Stimulated activated CD4-positive, alpha-beta T cell treated with anti-CD3 and anti-CD28 coated beads, Interleukin-2, amount 100 ng/mL, for 24 hours (primary cell): Measurements from ENCODE around the gene FCRL1.

Experiments
- DNase-seq, 2 donors: peaks; one replicate each; pipeline ENCODE4 v3.0.0-alpha.2; 2020

FCRL1 gene, protein sequence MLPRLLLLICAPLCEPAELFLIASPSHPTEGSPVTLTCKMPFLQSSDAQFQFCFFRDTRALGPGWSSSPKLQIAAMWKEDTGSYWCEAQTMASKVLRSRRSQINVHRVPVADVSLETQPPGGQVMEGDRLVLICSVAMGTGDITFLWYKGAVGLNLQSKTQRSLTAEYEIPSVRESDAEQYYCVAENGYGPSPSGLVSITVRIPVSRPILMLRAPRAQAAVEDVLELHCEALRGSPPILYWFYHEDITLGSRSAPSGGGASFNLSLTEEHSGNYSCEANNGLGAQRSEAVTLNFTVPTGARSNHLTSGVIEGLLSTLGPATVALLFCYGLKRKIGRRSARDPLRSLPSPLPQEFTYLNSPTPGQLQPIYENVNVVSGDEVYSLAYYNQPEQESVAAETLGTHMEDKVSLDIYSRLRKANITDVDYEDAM

DNA sequence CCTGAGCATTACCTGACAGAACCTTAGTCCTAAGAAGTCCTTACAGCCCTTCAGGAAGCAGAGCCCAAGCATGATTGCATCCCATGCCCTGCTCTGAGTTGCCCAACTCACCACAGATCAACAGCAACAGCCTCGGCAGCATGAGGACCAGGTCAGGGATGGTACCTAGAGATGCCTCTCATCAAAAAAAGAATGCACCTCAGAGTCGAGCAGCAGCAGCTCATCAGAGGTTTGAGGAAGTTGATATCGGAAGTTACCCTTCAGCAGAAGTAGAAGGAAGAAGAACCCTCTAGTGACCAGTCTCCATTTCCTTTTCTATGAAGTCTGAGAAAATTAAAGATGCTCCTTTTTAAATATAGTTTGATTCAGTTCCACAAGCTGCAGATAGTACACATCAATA lies at the start of gene FCRL1:
Gene FCRL1, minus strand, starts transcription at position 225 of the 400 bp plus-strand sequence. Its CDS starts 83 bp downstream, at position 142.
- no peak for DNase-seq

DNA sequence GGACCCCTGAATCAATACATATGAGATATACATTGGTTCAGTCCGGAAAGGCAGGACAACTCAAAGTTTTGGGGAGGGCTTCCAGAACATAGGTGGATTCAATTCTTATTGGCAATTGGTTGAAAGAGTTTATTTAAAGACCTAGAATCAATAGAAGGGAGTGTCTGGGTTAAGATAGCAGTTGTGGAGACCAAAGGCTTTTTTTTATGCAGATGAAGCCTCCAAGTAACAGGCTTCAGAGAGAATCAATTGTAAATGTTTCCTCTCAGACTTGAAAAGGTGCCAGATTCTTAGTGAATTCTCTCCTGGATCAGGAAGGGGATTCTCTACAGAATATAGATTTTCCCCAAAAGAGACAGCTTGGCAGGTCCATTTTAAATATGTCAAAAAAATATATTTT lies 48.7 kb upstream of the FCRL1 start:
- no peak for DNase-seq

DNA sequence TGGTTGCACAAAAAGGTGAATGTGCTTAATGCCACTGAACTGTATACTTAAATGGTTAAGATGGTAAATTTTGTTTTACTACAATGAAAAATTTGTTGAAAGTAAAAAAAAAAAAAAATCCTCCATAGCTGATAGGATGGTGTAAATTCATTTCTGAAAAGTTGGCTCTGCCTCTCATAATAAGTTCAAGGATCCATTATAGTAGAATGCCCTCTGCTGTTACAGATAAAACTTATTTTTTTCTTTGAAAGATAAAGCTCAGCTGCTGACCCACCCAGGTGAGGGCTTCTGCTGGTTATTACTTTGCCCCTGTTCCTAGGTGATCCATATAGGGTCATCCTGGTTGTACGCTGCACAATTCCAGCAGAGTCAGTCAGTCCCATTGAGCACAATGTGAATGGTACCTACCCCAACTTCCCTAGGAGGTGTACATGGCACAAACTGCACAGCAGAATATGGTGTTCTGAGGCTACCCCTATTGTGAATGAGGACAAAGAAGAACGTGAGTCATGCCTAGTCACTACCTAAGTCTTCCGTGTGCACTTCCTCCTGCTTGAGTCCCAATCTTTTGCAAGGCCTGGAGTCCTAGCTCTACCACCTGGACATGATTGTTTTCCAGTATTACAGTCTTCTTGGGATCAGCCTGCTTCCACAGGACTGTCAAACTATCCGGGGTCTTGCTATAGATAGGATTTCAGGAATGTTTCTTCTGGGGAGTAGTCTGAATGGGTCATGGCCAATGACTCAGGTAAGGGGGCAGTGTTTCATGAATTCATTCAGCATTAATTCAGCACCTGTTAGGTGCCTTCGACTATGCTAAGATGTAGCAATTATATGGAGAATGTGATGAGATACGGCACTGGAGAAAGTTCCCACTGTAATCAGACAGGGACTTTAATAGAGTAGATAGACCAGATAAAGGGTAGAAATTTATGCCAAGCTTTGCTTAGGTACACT lies 42.5 kb upstream of the FCRL1 start:
- no peak for DNase-seq

DNA sequence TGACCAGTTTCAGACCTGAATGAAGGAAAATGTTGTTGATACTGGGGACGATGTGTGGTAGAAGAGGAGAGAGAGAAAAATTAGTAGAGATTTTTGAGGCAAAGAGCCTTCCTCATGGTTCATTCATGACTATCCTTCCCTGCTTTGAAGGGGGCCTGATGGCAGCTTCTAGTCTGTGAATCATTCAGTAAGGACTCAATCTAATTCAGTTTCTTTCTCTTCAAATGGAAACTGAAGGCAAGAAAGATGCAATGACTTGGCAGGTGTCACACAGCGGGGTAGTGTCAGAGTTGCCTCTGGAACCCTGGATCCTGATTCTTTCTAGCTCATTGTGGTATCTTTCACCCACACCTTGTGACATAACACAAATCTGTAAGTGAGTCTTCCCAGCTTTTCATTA lies 36.6 kb upstream of the FCRL1 start:
- DNase-seq: no peak

DNA sequence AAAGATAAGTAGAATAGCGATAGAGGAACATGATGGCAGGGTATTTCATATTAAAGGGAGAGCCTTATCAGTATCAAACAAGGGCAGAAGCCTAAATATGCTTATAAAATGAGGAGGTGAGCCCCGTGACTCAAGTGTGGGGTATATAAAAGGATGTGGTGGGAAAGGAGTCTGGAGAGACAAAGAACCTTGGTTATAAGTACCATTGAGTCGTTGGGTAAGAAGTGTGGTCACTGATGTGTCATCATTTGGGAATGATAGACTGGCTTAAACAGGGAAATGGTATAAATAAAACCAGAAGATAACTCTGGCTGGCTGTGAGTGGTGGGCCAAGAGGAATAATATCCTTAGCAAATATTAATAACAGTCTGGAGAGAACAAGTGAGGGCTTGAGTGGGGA lies 32.6 kb upstream of the FCRL1 start:
- no peak for DNase-seq

DNA sequence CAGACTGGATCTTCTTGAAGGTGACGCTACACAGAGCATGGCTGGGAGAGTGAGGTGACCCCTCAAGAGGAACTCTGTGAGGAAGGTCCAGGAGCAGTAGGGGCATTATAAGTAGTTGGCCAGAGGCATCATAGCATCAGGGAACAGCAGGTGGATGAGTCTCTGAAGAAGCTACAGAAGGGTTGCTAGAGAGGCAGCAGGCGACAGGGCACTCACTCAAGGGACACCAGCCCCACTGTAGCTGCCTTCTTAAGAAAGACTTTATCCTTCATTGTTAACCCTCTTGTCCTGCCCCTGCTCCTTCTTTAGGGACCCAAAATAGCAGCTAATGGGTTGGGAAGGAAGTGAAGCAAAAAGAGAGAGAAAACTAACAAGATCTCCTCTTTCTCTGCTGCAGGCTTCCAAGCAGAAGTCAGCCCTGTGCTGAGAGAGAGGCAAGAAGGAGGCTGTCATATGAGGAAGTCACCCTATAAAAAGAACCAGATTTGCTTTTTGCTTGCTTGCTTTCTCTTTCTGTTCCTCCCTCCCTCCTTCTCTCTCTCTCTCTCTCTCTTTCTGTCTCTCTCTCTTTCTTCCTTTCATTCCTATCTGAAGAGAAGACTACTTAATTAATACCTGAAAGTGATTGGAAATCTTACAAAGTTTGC lies 29.4 kb upstream of the FCRL1 start:
- no peak for DNase-seq

DNA sequence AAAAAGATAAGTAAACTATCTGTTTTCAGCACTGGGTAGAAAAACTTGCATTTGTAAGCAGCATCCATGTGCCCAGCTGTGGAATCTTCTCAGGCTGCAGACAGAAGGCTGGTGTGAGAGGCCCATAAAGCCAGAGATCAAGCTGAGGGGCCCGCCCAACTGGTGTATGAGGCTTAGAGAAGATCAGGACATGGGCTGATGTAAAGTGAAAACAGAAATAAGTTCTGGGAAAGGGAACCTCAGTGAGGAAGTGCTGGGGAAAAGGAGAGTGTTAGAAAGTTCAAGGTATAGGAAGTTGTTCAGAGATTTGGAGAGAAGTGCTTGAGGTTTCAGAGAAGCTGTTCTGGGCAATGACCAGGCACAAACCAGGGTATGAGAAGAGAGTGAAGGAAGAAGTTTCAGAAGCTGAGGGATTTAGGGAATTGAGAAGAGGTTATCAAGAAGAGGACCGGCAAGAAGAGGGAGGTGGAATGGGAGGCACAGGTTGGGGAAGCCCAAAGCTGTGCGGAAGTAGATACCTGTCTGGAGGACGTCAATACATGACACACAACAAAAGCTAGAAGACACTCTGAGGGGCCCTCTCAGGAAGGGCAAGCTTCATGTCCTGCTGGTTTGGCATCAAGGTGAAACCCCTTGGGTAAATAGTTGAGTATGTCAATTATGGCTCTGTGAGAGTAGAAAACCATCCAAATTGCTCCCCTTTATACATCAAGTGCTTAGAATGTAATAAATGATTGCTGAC lies 24.3 kb upstream of the FCRL1 start:
- no peak for DNase-seq

DNA sequence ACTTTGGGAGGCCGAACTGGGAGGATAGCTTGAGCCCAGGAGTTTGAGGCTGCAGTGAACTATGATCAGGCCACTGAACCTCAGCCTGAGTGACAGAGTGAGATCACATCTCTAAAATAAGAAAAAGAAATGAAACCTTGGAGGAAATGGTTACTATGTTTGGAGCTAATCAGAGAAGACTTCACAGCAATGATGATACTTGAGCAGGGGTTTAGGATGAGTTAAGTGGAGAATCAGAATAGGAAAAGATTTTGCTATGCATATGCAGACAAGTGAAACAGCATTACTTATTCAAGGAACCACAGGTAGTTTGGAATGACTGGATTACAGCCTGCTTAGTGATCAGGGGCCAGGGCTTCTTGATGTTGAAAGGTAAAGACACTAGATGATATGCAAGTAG lies 23.0 kb upstream of the FCRL1 start:
- no peak for DNase-seq

DNA sequence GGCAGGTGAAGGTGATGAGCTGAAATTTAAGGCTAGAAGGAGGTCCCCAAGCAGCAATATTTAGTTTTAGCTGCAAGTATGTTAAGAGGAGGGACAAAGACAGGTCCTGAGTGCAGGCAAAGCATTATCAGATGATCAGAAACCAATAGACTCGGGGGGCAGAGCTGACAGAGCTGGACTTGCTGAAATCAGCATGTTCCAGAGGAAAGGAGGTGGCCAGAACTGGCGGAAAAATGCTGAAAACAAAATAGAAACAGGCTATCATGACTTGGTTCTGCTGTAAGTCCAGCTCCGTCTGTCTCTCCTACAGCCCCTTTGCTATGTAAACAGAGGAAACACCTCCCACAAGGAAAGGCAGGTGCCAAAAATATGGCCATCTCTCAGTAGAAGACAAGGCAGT lies 21.8 kb upstream of the FCRL1 start, which contains the start of gene CD5L:
Gene CD5L, minus strand, starts transcription at position 101 of the 400 bp plus-strand sequence. CDS start 107 bp downstream, outside the sequence.
- DNase-seq: no peak

DNA sequence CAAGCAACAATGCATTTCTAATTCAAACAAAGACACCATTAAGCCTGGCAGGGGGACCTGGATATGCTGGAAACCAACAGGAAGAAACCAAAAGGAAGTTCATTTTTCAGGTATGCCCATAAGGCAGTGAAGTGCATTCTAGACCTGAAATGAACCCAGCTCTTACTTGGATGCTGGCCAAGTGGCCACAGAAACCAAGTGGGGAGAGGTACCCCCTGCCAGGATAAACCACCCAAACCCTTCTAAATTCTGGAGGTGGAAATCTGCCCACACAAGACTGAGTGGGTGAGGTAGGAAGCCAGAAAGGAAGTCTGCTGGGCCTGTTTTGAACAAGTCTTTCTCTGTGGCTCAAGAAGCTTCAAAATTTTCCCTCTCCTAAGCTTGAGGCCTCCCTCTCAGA lies 19.0 kb upstream of the FCRL1 start:
- DNase-seq: no peak

DNA sequence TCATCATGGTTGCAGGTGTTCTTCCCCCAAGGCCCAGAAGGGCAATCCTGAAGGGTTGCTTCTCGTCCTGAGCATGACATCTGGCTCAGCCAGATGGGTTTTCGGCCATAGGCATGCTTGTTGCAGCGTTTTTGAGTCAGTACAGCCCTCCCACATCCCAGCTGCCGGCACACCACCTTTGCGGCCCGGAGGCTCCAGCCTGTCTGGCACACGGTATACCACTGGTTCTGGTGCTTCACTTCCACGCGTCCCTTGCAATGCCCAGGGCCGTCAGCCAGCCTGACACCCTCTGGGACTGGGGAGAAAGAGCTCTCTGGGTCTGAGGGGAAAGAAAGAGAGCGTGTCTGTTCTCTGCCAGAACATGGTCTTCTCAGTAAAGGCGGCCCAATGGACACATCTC lies 14.5 kb upstream of the FCRL1 start:
- no peak for DNase-seq

DNA sequence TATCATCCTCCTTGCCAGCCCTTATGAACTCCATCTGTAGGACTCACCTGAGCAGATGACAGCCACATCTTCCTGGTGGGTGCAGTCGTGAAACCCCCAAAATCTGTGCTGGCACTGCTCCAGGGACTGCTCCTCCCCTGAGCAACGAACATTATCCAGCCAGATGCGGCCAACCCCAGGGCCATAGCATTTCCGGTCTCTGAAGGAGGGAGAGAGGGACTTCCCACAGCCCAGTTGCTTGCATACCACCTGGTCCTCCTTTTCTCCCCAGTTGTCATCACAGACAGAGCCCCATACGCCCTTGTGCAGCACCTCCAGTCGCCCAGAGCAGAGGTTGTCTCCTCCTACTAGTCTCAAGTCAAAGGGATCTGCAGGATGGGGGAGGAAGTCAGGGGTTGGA lies 13.2 kb upstream of the FCRL1 start:
- no peak for DNase-seq

DNA sequence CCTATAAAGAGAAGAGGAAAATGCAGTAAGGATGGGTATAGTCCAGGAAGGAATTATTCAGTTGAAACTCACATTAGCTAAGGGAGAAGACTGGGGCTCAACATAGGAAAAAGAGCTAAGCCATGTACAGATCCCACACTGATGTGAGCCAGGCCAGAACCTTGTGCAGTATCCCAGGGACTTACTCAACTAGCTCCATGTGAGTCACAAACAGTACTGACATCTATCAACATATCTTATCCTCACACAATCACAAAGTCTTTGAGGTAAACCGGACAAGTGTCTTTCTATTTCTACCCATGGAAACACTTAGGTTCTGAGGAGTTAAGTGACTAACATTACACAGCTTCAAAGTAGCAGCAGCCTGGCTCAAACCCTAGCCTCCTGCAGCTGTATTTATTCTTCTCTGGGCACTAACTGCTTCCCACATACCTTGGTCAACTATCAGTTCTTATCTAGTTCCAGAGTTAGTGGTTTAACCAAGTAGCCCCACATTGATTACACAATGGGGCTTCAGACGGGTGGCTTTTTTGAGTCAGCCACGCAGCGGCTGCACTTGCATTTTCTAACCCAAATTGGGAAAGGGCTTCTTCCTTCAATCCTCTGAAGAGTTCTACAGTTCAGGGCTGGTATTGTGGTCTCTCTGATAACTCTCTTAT lies 12.2 kb upstream of the FCRL1 start:
- no peak for DNase-seq

DNA sequence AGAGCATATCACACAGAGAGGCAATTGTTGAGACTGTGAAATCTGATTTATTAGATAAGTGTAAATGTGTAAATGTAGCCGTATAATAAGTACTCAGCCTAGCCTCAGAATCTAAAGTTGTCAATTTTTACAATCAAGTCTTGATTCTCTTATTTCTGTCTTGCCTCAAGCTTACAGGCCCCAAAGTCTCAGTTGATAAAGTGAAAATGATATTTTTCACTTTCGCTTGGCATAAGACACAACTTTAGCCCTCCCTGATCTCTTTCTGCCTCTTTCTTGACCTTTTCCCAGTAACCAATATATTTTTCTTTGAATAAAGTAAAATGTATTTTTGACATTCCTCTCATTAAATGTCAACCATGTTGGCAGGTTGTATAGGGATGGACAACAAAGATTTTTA lies 11.0 kb upstream of the FCRL1 start:
- no peak for DNase-seq

DNA sequence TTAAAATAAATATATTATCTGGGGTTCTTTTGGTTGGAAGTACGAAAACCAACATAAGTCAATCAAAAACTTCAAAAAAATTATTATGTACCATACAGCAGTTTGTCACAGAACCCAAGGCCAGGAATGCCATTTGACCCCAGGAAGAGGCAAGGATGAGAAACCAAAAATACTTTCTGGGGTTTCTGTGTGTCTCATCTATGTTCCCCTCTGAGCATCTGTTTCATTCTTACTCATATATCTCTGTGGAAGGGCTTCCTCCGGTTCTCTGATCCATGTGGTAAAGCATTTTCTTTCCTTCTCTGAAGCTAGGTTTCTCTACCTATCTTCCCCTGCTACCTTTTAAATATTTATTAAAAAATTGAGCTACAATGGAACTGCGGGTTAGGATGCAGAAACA lies 9.8 kb upstream of the FCRL1 start:
- DNase-seq: no peak

DNA sequence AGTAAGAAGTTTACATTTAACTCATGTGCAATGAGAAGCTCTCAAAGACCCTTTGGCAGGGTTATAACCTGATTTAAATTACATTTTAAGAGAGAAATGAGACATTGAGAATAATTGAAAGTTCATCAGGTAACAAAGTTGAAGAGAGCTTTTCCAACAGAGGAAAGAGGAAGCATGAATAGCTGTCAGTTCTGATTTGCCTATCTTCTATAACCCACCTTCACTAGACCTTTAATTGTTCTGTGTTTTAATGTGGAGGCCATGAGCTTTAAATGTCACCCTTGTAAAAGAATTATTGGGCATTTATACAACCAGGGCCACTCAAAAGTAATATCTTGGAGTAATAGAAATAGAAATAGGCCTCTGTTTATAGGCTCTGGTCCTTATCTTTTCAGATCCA lies 9.3 kb upstream of the FCRL1 start:
- no peak for DNase-seq

DNA sequence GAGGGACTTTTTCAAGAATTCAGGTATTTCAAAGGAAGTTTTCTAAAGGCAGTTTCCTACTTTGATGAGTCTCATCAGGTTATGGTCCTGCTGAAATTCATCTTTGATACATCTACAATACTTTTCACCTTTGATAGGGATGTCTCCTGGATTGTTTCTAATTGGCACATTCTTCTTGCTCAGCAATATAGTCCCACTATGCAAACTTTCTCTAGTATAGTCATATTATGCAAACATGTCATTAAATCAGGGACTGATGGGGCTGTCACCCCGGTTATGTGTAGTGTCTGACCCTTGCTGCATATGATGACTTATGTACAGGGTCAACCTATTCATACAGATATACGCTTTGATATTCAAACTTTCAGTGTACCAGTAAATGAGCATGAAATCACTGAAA lies 379 bp upstream of the FCRL1 start:
- DNase-seq: no peak

DNA sequence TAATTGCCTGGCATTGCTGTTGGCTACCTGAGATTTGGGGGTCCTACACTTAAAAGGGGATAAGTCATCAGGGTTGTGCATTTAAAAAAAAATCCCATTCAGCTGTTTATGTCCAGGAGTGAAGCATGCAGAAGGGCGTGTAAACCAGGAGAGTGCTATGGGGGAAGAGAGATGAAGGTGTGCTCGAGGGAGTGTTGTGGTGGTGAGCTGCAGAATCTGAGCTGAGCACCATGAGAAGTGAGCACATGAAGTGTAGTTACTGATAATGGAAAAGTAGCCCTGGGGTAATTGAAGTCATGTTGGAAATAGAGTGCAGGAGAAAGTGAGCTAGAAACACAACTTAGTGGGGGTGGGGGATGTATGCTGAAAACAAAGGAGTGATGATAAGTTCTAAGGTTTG lies 705 bp downstream of the FCRL1 start:
- DNase-seq: no peak

DNA sequence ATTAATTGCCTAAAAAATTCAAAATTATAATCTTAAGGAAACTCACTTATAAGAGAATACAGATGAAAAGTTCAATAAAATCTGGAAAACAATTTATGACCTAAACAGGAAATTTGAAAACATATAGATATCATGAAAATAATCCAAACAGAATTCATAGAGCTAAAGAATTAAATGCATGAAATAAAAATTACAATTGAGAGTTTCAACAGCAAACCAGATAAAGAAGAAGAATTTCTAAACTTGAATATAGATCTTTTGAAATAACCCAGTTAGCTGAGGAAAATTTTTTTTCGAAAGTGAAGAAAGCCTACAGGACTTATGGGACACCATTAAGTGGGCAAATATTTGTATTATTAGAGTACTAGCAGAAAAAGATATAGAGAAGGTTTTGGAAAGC lies 6.7 kb downstream of the FCRL1 start:
- DNase-seq: no peak

DNA sequence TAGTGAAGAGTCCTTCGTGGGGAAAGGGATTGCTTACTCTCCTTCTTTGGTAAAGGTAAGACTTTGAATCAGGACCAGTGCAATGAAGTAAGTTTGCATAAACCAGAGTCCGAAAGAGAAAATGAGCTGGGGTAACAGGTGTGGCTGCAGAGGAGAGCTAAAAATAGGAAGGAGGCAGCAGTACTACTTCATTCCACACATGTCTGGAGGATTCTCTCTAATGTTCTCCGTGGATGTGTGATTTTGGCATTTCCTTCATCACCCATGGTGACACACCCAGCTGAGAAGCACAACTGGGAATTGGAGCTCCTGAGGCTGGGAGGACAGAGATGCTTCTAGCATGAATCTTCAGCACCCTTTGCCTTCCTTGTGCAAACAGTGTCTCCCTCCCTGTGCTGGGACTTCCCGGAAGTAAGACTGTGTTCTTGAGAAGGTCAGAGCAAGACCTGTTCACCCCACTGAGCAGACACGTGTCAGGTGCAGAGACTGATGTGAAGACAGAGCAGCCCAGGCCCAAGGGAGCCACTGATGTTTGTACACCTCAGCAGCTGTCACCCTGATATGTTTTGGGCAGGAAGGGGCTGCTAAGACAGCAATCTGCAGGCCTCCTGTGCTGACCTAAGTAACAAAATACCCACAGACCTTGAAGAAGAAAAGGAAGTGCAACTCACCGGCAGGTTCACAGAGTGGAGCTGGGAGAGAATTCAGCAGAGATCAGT lies 13.3 kb downstream of the FCRL1 start:
- DNase-seq: no peak

DNA sequence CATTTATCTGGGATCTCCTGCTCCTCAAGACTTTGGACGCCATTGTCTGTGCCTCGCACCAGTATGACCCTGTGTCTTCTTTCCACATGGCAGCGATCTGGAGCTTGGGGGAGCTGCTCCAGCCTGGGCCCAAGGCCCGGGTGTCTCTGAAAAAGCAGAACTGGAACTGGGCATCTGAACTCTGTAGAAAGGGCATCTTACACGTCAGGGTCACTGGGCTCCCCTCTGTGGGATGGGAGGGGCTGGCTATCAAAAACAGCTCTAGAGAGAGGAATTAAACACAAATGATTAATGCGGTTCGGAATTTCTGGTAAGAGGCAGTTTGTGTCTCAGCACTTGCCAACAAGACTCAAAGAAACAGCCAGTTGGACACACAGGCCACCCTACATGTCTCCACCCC lies 16.1 kb downstream of the FCRL1 start:
- no peak for DNase-seq
